PC-3 (cell line): ENCODE results near the gene SOBP.

ENCODE experiments used
- CTCF ChIP-seq: fragments of 300-600 bp; sonication (generic); conservative IDR thresholded peaks from 2 replicates; pipeline ENCODE4 v1.5.1; 2017; ENCODE audit warnings: antibody characterized with exemption, low read depth, mild to moderate bottlenecking, low read length
- EZH2 ChIP-seq: fragments of 300-600 bp; sonication (generic); IDR thresholded peaks from one replicate; pipeline ENCODE4 v1.6.1; 2017; ENCODE audit warnings: antibody characterized with exemption, mild to moderate bottlenecking, low read length; ENCODE audit not compliant: unreplicated experiment
- EZH2phosphoT487 ChIP-seq: fragments of 300-600 bp; sonication (generic); IDR thresholded peaks from 2 replicates; pipeline ENCODE4 v1.6.1; 2018; ENCODE audit warnings: mild to moderate bottlenecking, antibody characterized with exemption, low read length, borderline replicate concordance

- TF ChIP-seq CTCF: no peak
- no peak for TF ChIP-seq EZH2
- TF ChIP-seq EZH2phosphoT487: no peak
These were observed 208.2 kb downstream of the SOBP start for GRCh38 chr6:107698146-107698545.
